Left ventricle myocardium inferior (tissue), 1 donor: ENCODE results near the gene CHCT1. TPM values are rescaled to one million over a fixed set of nuclear protein-coding genes. Genes with fewer than 3 reads are reported as not detected.

Experiments
- DNase-seq: peaks from one replicate; pipeline ENCODE4 v3.0.0-alpha.2; 2020
- H3K27ac ChIP-seq: fragments of 200-600 bp; replicated peaks from 2 replicates; pipeline ENCODE4 v1.8.0; 2021
- H3K27me3 ChIP-seq: fragments of 200-600 bp; 2 replicates; pipeline ENCODE4 v1.8.0; 2021; ENCODE audit warnings: low read depth
- H3K36me3 ChIP-seq: fragments of 200-600 bp; 2 replicates; pipeline ENCODE4 v1.8.0; 2021
- H3K4me1 ChIP-seq: fragments of 200-600 bp; 2 replicates; pipeline ENCODE4 v1.8.0; 2021
- H3K4me3 ChIP-seq: fragments of 200-600 bp; 2 replicates; pipeline ENCODE4 v1.8.0; 2021; ENCODE audit warnings: mild to moderate bottlenecking, moderate library complexity
- H3K9me3 ChIP-seq: fragments of 200-600 bp; replicated peaks from 2 replicates; pipeline ENCODE4 v1.8.0; 2021
- intact Hi-C: fragments of 100-400 bp; cut with micrococcal nuclease; formaldehyde crosslinking; loops from one replicate; pipeline ENCODE4 v1.11.0; 2022
- total RNA-seq: library from RNA; stranded (reverse); fragmentation: NEBNext Ultra II Directional; extraction: Animal tissue kit (Norgen Biotek cat#: 25700); gene quantifications from one replicate; pipeline ENCODE4 v1.2.1, GENCODE V29; 2021
- TF ChIP-seq, protein P1 (sequence below): fragments of 200-600 bp; IDR thresholded peaks from 2 replicates; pipeline ENCODE4 v1.8.0; 2021; ENCODE audit warnings: antibody characterized with exemption, mild to moderate bottlenecking, borderline replicate concordance
- donor health status: DM: no; HTN: yes; CAD: no; lungs with severe emphysema.

CHCT1 gene
- total RNA-seq, 1 donor from 2014 or later, result not detected

GRCh38 chr17:60403962-60404361 is 18.3 kb upstream of the CHCT1 start:
- TF ChIP-seq, protein P1, sequence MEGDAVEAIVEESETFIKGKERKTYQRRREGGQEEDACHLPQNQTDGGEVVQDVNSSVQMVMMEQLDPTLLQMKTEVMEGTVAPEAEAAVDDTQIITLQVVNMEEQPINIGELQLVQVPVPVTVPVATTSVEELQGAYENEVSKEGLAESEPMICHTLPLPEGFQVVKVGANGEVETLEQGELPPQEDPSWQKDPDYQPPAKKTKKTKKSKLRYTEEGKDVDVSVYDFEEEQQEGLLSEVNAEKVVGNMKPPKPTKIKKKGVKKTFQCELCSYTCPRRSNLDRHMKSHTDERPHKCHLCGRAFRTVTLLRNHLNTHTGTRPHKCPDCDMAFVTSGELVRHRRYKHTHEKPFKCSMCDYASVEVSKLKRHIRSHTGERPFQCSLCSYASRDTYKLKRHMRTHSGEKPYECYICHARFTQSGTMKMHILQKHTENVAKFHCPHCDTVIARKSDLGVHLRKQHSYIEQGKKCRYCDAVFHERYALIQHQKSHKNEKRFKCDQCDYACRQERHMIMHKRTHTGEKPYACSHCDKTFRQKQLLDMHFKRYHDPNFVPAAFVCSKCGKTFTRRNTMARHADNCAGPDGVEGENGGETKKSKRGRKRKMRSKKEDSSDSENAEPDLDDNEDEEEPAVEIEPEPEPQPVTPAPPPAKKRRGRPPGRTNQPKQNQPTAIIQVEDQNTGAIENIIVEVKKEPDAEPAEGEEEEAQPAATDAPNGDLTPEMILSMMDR, result no peak

DNA sequence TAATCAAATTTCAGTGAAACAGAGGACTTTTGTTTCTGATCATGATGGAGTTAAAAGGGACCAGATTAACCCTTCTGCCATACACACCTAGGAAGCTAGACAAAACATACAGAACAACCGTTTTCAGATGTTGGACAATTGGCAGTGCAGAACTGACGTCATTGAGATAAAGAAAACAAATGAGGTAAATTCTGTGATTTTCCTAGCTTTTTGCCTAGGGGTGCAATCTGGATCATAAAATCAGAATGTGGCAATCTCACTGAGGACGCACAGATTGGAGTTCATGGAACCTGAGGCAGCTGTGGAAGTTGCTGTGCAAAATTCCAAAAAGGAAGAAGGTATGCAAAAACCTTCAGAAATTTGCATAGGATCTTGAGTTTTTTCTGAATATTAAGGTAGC is 15.4 kb upstream of the CHCT1 start:
- TF ChIP-seq, protein P1, result no peak
- no peak overlapping the region for H3K4me3 ChIP-seq
- H3K27ac ChIP-seq, result no peak overlapping the region
- H3K9me3 ChIP-seq, result no peaks in the 10 kb centered on the region
- H3K27me3 ChIP-seq, result no peaks in the 10 kb centered on the region
- no peaks in the 10 kb centered on the region for H3K4me1 ChIP-seq
- intact Hi-C loops, result no loop called here
- DNase-seq, result no peak
- H3K36me3 ChIP-seq, result no peaks in the 10 kb centered on the region

More at GRCh38 chr17:60403962-60404361, 18.3 kb upstream of the CHCT1 start:
- Histone ChIP-seq H3K4me1 (no peaks in the 10 kb centered on the region), H3K36me3 (no peaks in the 10 kb centered on the region), H3K27me3 (no peaks in the 10 kb centered on the region), H3K9me3 (no peaks in the 10 kb centered on the region), H3K4me3 (no peak overlapping the region), H3K27ac (no peak overlapping the region)
- no peak for DNase-seq
- intact Hi-C loops, result no loop called here

GRCh38 chr17:60410001-60410400 is 12.3 kb upstream of the CHCT1 start:
- no peak overlapping the region for H3K4me3 ChIP-seq
- DNase-seq, result no peak
- no peaks in the 10 kb centered on the region for H3K36me3 ChIP-seq
- no peaks in the 10 kb centered on the region for H3K9me3 ChIP-seq
- no peaks in the 10 kb centered on the region for H3K27me3 ChIP-seq
- intact Hi-C loops, result no loop called here
- H3K27ac ChIP-seq, result no peak overlapping the region
- TF ChIP-seq, protein P1, result no peak
- H3K4me1 ChIP-seq, result no peaks in the 10 kb centered on the region

GRCh38 chr17:60412701-60413100 is 9.6 kb upstream of the CHCT1 start:
- intact Hi-C loops, result no loop called here
- H3K27ac ChIP-seq, result no peak overlapping the region
- H3K9me3 ChIP-seq, result no peaks in the 10 kb centered on the region
- DNase-seq, result no peak
- no peaks in the 10 kb centered on the region for H3K27me3 ChIP-seq
- H3K36me3 ChIP-seq, result no peaks in the 10 kb centered on the region
- peaks cover 5% of the 10 kb centered on the region for H3K4me1 ChIP-seq
- no peak overlapping the region for H3K4me3 ChIP-seq
- TF ChIP-seq, protein P1, result no peak

- Histone ChIP-seq H3K36me3 (no peaks in the 10 kb centered on the region), H3K9me3 (no peaks in the 10 kb centered on the region), H3K4me1 (peaks cover 5% of the 10 kb centered on the region), H3K27ac (no peak overlapping the region), H3K27me3 (no peaks in the 10 kb centered on the region), H3K4me3 (no peak overlapping the region)
- TF ChIP-seq, protein P1, result no peak
- intact Hi-C loops, result no loop called here
- DNase-seq, result no peak
These were observed 7.1 kb upstream of the CHCT1 start for GRCh38 chr17:60415146-60415545.
